A204.1 (cell line): ENCODE measurements around the gene COX6A1.
"Not testable (repeated sequence)": the region's sequence is repeated elsewhere in the genome, so short reads cannot be mapped to it uniquely, and the experiment has no call there.

Experiments
- FAIRE-seq: peaks from 2 replicates; lab custom pipeline; 2012; peaks lifted over from hg19 to GRCh38; lab: Jason Lieb, UNC

The COX6A1 gene

DNA sequence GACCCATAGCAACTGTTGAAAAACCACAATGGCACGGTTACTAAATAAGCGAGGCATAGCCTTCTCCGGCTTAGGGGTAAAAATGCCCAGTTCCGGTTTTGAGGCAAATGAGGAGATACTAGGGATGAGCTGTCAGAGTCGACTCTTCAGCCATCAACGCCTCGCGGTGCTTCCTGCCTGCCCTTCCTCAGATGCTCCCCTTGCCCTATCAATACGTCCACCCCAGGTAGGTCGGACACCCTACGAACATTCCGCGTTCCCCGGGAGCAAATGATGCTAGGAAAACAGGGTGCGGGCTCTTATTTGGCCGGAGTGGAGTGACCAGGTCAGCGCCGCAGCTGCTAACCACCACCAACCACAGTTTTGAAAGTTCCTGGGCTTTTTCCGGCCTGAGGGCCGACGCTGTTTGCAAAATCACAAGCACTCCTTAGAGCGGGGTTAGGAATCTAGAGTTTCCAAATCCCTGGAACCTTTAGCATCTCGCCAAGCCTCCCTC is 30.5 kb downstream of the COX6A1 start:
- no peak for FAIRE-seq

- FAIRE-seq = no peak
Measured at GRCh38 chr12:120468821-120469449, 31.0 kb downstream of the COX6A1 start.

DNA sequence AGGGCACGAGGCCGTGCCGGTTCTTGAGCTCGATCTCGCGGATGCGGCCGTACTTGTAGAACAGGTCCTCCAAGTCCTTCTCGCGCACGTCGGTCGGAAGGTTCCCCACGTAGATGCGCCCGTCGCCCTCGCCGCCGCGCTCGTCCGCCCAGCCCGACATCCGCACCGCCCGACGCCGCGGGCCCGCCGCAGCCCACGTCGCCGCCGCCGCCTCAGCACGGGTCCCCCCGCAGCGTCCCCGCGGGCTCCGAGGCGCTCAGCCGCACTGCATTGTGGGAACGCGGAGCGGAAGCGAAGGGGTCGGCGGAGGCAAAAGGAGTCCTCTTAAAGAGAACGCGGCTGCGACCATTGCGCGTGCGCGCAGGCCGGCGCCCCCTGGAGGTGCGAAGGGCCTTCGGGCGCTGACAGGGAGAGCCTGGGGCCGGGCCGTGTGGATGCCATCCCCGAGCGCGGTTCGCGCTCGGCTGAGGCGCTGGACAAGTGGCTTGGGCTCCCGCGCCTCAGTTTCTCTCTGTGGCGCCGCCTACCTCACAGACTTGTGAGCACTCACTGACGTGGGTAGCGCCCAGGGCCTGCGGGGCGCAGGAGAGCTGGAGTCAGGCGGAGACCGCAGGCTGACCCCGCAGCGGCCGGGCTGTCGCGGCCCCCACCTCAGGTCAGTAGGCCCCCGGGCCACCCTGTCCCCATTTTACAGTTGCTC is 31.7 kb downstream of the COX6A1 start, which contains the start of gene SRSF9:
Gene SRSF9, minus strand, starts transcription at position 299 of the 700 bp plus-strand sequence. Its CDS starts 139 bp downstream, at position 160.
- no peak for FAIRE-seq

- no peak for FAIRE-seq
Measured at GRCh38 chr12:120470150-120470784, 32.4 kb downstream of the COX6A1 start.

DNA sequence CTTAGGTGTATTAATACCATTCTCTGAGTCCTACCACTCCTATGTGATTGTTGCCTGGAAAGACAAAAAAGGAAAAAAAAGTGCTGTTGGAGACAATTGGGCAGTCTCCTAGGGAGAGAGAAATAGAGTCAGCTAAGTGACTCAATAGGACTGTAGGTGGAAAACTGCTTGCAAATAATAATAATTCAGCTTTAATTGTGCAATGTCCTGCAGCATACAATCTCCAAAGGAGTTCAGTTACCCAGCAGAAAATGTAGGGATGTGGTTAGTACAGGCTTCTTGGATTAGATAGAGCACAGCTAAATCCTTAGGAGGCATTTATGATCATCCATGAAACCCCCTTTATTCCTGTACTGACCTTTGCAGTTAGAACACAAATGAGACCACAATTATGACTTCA is 34.6 kb downstream of the COX6A1 start:
- FAIRE-seq = no peak

DNA sequence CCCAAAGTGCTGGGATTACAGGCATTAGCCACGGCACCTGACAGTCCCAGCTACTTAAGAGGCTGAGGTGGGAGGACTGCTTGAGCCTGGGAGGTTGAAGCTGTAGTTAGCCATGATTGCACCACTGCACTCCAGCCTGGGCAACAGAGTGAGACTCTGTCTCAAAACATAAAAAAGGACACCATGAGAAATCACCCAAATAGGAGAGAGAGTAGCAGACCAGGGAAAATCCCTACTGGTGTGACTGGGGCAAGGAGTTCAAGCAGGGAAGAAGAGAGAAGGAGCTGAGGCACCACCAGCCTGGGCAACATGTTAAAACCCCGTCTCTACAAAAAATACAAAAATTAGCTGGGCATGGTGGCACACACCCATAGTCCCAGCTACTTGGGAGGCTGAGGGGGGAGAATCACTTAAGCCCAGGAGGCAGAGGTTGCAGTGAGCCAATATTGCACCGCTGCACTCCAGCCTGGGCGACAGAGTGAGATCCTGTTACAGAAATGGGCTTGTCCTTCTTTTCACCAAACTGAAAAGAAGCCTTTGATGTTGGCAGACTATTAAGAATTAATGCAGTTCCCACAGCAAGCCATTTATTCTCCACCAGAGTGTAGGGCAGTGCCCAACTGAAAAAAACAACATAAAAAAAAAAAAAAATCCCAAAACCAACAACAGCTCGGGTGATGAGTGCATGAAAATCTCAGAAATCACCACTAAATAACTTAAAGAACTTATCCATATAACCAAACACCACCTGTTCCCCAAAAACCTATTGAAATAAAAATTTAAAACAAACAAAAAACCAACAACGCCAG is 36.1 kb downstream of the COX6A1 start:
- no peak for FAIRE-seq

- FAIRE-seq = no peak
Measured at GRCh38 chr12:120474616-120474960, 36.7 kb downstream of the COX6A1 start.

- no peak for FAIRE-seq
Measured at GRCh38 chr12:120475643-120476042, 37.7 kb downstream of the COX6A1 start.

DNA sequence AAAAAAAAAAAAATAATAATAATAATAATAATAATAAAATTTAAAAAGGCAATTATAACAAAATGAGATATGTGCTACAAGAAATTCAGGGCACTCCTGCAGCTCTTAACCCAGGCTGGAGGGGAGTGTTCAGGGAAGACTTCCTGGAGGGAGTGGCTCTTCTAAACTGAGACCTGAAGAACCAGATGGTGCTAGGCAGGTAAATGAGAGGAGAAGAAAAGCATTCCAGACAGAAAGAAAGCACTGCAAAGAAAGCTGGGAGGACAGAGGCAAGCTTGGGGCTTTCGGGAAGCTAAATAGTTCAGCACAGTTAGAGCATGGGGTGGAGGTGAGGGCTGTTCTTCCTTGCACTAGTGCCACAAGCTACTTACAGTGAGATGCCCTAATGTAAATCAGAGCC is 41.5 kb downstream of the COX6A1 start:
- FAIRE-seq = no peak

- no peak for FAIRE-seq
Measured at GRCh38 chr12:120480211-120480610, 42.3 kb downstream of the COX6A1 start.

DNA sequence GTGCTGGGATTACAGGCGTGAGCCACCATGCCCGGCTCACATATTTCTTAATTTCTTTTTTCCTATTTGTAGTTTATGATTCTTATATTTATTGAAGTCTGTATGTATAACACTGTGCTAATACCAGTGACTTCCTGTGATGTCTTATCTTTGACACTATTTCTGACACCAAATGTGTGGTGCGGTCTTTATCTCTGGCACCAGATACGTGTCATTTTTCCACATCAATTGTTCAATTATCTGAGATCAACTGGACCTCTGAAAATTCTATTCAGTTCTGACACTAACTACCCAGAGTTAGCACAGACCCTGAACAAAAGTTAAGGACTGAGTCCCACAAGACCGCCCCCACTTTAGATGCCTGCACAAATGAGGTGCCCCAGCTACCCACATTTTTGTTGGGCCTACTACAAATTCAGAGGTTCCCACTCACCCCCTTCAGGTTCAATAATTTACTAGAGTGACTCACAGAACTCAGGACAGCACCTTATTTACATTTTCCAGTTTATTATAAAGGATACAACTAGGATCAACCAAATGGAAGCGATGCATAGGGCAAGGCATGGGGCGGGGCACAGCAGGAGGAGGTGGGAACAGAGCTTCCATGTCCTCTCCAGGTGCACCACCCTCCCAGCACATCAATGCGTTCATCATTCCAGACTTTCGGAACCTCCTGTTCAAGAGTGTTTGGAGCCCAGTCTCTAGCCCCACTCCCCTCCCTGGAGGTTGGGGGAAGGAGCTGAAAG is 43.3 kb downstream of the COX6A1 start:
- FAIRE-seq = no peak

DNA sequence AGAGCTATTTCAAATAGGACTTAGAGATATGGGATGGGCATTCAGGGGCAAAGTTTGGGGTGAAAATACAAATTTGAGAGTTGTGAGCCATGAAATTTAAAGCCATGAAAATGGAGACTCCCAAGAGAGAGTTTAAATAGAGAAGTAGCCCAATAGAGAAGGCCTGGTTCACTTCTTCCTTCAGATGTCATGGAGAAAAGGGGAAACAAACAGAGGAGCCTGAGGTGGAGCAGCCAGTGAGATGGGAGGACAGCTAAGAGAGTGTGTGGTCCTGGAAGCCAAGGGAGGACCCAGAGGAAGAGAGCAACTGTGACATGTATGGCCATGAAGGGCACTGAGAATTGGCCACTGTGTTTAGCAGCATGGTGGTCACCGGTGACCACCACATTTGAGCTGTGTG is 45.7 kb downstream of the COX6A1 start:
- no peak for FAIRE-seq

- FAIRE-seq = no peak
Measured at GRCh38 chr12:120485961-120486881, 48.3 kb downstream of the COX6A1 start.

DNA sequence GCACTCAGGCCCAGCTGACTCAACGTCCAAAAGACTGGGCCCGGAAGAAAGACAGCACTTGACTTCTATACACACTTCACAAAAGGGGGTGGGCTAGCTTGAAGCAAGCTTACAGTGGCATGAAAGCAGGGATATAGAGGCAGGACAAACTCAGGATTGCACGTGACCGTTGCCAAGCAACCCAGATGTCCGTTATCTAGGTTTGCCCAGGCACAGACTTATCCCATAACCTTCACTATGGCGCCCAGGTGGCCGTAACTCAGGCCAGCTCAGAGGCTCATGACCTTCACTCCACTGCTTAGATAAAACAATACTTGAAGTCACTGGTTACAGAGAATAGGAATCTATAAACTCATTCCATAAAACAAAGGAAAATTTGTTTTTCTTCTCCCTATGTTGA is 49.6 kb downstream of the COX6A1 start:
- not testable (repeated sequence) for FAIRE-seq

GRCh38 chr12:120488057-120488640 is 50.2 kb downstream of the COX6A1 start:
- no peak for FAIRE-seq

- FAIRE-seq = no peak
Measured at GRCh38 chr12:120489018-120489417, 51.1 kb downstream of the COX6A1 start.

GRCh38 chr12:120490325-120490724 is 52.4 kb downstream of the COX6A1 start:
- no peak for FAIRE-seq
